Measurements from ENCODE around the gene CTXND1. TPM values are rescaled to one million over a fixed set of nuclear protein-coding genes. Genes with fewer than 3 reads are reported as not detected.

CTXND1 gene
- total RNA-seq, 2 donors from 2014 or later, result 0.14 TPM; not detected in 1

- no peak for TF ChIP-seq CTCF (IDR thresholded peaks at IDR 0.05)
- DNase-seq (ENCODE audit: low spot score) (no peak), ATAC-seq (ENCODE audit: insufficient number of reproducible peaks, low FRiP score, low read depth) (no peak)
- Histone ChIP-seq H3K36me3 (peaks cover 5% of the 10 kb centered on the region), H3K27me3 (replicated peaks; ENCODE audit: insufficient read depth) (no peaks in the 10 kb centered on the region), H3K4me3 (no peak overlapping the region), H3K9me3 (no peaks in the 10 kb centered on the region), H3K27ac (peak overlapping the region in 1 of 2 donors; percentile 12), H3K4me1 (ENCODE audit: control insufficient read depth in 1 of 2, low read depth in 2 of 2) (peaks cover 19 to 31% of the 10 kb centered on the region in 2 donors)
Observed at GRCh38 chr15:80170596-80170995, 81.4 kb downstream of the CTXND1 start.

DNA sequence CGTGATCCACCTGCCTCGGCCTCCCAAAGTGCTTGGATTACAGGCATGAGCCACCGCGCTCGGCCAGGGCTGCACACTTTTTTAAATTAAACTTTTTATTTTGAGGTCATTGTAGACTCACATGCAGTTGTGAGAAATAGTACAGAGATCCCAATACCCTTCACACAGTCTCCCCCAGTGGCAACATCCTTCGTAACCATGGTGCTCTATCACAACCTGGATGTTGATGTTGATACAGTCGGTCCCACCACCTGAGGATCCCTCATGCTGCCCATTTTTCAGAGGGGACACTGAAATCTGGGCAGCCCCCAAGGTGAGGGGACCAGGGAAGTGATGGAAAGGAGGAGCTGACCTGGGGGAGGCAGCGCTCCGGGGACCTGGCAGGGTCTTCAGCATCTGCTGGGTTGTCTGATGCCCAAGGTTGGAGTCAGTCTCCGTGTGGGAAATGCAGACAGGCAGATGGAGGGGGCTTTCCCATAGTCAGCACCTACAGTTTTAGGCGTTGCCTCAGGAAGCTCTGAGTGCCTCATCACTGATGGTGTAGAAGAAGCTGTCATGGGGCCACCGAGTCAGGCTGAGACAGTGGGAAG is 82.2 kb downstream of the CTXND1 start:
- H3K36me3 ChIP-seq, result peaks cover 5% of the 10 kb centered on the region
- ATAC-seq (ENCODE audit: insufficient number of reproducible peaks, low FRiP score, low read depth) (no peak), DNase-seq (ENCODE audit: low spot score) (no peak)
- H3K27me3 ChIP-seq (replicated peaks; ENCODE audit: insufficient read depth), result no peaks in the 10 kb centered on the region
- no peaks in the 10 kb centered on the region for H3K9me3 ChIP-seq
- TF ChIP-seq CTCF (IDR thresholded peaks at IDR 0.05), result no peak
- peak overlapping the region in 1 of 2 donors; percentile 12 for H3K27ac ChIP-seq
- H3K4me3 ChIP-seq, result no peak overlapping the region
- peaks cover 16 to 24% of the 10 kb centered on the region in 2 donors for H3K4me1 ChIP-seq (ENCODE audit: control insufficient read depth in 1 of 2, low read depth in 2 of 2)

GRCh38 chr15:80168421-80168820 is 83.6 kb downstream of the CTXND1 start:
- TF ChIP-seq CTCF (IDR thresholded peaks at IDR 0.05), result no peak
- peaks cover 5% of the 10 kb centered on the region for H3K36me3 ChIP-seq

DNA sequence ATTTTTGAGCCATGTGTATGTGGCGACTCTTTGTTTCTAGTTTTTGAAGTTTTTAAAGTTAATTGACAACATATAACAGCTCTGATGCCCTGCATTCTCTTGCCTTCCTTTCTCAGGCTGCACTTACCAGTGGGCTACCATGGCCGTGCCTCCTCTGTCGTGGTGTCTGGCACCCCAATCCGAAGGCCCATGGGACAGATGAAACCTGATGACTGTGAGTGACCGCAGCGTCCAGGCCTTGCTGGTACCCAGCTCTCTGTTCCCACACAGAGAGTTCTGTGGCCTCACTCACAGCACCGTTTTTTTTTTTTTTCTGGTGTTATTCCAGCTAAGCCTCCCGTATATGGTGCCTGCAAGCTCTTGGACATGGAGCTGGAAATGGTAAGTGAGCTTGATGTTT is 84.1 kb downstream of the CTXND1 start:
- H3K4me3 ChIP-seq, result no peak overlapping the region
- no peaks in the 10 kb centered on the region for H3K27me3 ChIP-seq (replicated peaks; ENCODE audit: insufficient read depth)
- H3K27ac ChIP-seq, result no peak overlapping the region
- H3K4me1 ChIP-seq (ENCODE audit: control insufficient read depth in 1 of 2, low read depth in 2 of 2), result peaks cover under 1 to 6% of the 10 kb centered on the region in 2 donors
- no peak for TF ChIP-seq CTCF (IDR thresholded peaks at IDR 0.05)
- ATAC-seq (ENCODE audit: insufficient number of reproducible peaks, low FRiP score, low read depth), result no peak
- no peak for DNase-seq (ENCODE audit: low spot score)
- H3K9me3 ChIP-seq, result no peaks in the 10 kb centered on the region
- peaks cover 5% of the 10 kb centered on the region for H3K36me3 ChIP-seq

More at GRCh38 chr15:80168421-80168820, 83.6 kb downstream of the CTXND1 start:
- no peaks in the 10 kb centered on the region for H3K9me3 ChIP-seq
- H3K27ac ChIP-seq, result no peak overlapping the region
- no peak overlapping the region for H3K4me3 ChIP-seq
- no peaks in the 10 kb centered on the region for H3K27me3 ChIP-seq (replicated peaks; ENCODE audit: insufficient read depth)
- ATAC-seq (ENCODE audit: insufficient number of reproducible peaks, low FRiP score, low read depth) (no peak), DNase-seq (ENCODE audit: low spot score) (no peak)
- peaks cover 6 to 10% of the 10 kb centered on the region in 2 donors for H3K4me1 ChIP-seq (ENCODE audit: control insufficient read depth in 1 of 2, low read depth in 2 of 2)

DNA sequence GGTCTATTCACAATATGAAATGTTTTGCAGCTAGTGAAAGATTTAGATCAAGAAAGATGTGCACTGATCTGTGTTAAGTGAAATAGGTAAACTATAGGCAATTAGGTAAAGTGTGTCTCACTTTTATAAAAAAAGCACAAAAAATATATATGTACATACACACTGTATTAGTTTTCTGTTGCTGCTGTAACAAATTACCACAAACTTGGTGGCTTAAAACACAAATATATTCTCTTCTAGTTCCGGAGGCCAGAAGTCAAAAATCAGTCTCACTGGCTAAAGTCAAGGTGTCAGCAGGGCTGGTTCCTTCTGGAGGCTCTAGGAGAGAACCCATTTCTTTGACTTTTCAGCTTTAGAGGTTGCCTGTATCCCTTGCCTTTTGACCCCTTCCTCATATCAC is 88.1 kb downstream of the CTXND1 start:
- Histone ChIP-seq H3K9me3 (no peaks in the 10 kb centered on the region), H3K27me3 (replicated peaks; ENCODE audit: insufficient read depth) (no peaks in the 10 kb centered on the region), H3K4me1 (ENCODE audit: control insufficient read depth in 1 of 2, low read depth in 2 of 2) (no peaks in the 10 kb centered on the region), H3K4me3 (no peak overlapping the region), H3K36me3 (peaks cover 31% of the 10 kb centered on the region), H3K27ac (no peak overlapping the region)
- TF ChIP-seq CTCF (IDR thresholded peaks at IDR 0.05), result no peak
- DNase-seq (ENCODE audit: low spot score) (no peak), ATAC-seq (ENCODE audit: insufficient number of reproducible peaks, low FRiP score, low read depth) (no peak)

Measured in thoracic aorta (tissue), 2 donors.